Measurements from ENCODE around the gene CLPSL2.

GRCh38 chr6:35824552-35825192 is 48.3 kb downstream of the CLPSL2 start:
- TF ChIP-seq, protein P1, sequence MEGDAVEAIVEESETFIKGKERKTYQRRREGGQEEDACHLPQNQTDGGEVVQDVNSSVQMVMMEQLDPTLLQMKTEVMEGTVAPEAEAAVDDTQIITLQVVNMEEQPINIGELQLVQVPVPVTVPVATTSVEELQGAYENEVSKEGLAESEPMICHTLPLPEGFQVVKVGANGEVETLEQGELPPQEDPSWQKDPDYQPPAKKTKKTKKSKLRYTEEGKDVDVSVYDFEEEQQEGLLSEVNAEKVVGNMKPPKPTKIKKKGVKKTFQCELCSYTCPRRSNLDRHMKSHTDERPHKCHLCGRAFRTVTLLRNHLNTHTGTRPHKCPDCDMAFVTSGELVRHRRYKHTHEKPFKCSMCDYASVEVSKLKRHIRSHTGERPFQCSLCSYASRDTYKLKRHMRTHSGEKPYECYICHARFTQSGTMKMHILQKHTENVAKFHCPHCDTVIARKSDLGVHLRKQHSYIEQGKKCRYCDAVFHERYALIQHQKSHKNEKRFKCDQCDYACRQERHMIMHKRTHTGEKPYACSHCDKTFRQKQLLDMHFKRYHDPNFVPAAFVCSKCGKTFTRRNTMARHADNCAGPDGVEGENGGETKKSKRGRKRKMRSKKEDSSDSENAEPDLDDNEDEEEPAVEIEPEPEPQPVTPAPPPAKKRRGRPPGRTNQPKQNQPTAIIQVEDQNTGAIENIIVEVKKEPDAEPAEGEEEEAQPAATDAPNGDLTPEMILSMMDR (IDR thresholded peaks at IDR 0.05; ENCODE audit: insufficient read depth, low read depth, low read length): no peak
- TF ChIP-seq EZH2 (IDR thresholded peaks at IDR 0.05; ENCODE audit: insufficient read depth, low read length): no peak

Data from astrocyte (in vitro differentiated cells and primary cell).